GM13976 (cell line): ENCODE results near the gene LETMD1.

Experiments used
- DNase-seq: peaks from one replicate; pipeline ENCODE4 v3.0.0; 2012; ENCODE audit warnings: low spot score
- CTCF ChIP-seq: IDR thresholded peaks from 2 replicates; pipeline ENCODE4 v1.5.1; 2012; ENCODE audit warnings: borderline replicate concordance, mild to moderate bottlenecking; ENCODE audit not compliant: insufficient read depth; ENCODE audit errors: extremely low read depth, missing control alignments, control extremely low read depth
- in situ Hi-C: fragments of 300-500 bp; cut with MboI; formaldehyde crosslinking; loops from one replicate; pipeline ENCODE4 v1.12.0; 2022; ENCODE audit warnings: low sequenced_read_pairs, mixed read lengths, inconsistent platforms; ENCODE audit not compliant: unreplicated experiment

Gene LETMD1

DNA sequence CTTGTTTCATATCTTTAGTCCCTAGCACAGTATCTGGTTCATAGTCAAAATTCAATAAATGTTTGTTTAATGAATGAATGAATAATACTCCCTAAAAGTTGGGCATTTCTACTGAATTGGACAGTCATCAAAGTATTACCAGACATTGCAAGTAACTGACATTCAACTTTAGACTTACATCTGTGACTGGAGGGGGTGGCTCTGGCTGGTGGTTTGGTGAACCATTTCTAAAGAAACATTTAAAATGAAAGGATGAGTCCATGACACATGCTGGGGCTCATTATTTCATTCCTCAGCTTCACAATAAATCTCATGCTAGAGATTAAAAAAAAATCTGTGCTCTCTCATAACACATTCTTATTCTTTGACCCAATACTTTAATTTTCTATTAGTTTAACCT, 55.9 kb downstream of the LETMD1 start:
- no peak for DNase-seq
- TF ChIP-seq CTCF, result no peak
- in situ Hi-C loops, result no loop called here

DNA sequence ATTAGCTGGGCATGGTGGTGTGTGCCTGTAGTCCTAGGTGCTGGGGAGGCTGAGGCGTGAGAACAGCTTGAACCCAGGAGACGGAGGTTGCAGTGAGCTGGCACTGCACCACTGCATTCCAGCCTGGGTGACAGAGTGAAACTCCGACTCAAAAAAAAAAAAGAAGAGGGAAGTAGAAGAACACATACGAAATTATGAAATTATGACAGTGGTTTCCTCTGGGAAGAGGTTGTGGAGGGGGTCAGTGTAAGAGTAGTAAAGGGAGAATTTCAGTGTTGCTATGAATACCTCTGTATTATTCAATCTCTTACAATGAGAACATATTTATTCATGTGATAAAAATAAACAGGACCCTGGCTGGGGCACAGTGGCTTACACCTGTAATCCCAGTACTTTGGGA, 60.0 kb downstream of the LETMD1 start:
- no peak for TF ChIP-seq CTCF
- DNase-seq, result no peak
- in situ Hi-C loops, result no loop called here
